COLO668 (cell line): ENCODE measurements around the gene FBXW5.

ENCODE experiments used
- DNase-seq: peaks from one replicate; lab custom pipeline; 2025; ENCODE audit not compliant: unreplicated experiment; lab: John Stamatoyannopoulos, UW

FBXW5 gene

DNA sequence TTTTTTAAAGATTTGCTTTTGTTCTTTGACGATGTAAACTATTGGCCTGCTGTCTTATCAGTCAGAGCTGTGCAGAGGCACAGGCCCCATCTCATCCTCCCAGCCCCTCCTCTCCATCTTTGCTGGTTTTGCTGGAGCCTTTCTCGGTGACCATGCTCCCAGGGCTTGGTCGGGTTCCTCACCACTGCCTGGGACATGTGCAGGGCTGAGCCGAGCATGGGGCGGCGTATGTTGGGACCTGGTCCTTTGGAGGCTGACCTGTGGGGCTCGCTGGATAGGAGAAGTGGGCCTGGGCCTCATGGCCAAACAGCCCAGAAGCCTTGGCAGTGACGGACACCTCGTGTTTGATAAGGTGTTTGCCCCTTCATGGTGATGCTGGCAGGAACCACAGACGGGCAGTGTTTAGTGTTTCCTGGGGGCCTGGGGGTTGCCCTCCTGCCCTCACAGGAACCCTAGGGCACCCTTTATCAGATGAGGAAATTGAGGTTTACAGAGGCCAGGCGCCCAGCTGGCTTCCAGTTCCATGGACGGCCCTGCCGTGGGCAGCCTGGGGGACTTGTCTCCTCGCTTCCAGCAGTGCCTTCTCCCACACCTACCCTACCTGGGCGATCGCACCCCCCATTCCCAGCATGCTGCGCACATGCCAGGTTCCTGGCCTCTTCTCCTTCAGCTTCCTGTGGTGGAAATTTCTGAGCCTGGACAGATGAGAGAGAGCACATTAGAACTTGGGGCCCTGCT lies 30.7 kb downstream of the FBXW5 start:
- DNase-seq, result no peak

DNA sequence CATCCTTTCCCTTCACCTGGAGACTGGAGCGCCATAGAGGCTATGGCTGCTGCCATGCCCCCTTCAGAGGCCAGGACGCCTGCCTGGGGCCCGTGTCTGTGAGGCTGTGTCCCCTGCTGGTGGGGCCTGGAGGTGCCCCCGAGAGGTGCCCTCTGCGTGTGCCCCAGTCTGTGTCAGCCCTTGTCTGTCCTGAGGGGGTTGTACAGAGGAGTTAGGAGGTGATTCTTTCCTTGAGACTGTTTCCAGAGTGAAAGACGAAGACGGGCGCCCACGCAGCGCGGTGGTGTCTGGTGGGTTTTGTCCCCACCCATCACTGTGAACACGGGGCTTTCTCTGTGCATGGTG lies 33.7 kb downstream of the FBXW5 start:
- no peak for DNase-seq

DNA sequence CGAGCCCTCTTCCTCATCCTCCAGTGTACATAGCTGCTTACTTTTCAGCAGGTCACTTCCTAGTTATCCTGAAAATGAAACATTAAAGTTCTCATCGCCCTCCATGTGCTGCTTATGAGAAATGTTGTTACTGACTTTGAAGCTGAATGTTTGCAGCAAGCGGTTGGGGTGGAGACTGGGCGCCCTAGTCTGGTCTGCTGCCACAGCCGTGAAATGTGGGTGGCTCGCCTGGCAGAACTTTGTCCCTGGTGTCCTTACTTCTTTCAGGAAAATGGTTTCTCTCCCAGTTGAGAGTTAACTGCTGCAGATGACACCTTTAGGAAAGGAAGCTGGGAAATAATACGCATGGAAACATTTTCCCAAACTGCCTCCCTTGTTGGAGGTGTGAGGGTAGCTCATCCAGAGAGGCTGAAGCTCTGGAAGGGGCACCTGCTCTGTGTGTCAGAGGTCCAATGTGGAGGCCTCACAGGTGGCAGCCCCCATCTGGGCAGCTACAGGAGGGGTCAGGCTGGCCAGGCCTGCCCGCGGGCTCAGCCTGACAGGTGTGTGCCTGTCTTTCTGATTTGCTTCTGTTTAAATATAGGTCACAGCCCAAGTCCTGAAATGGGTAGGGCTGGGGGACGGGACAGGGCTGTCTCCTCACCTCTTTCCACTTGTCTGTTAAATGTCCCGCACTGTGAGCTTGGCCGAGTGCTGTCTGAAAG lies 34.2 kb downstream of the FBXW5 start:
- DNase-seq, result no peak

DNA sequence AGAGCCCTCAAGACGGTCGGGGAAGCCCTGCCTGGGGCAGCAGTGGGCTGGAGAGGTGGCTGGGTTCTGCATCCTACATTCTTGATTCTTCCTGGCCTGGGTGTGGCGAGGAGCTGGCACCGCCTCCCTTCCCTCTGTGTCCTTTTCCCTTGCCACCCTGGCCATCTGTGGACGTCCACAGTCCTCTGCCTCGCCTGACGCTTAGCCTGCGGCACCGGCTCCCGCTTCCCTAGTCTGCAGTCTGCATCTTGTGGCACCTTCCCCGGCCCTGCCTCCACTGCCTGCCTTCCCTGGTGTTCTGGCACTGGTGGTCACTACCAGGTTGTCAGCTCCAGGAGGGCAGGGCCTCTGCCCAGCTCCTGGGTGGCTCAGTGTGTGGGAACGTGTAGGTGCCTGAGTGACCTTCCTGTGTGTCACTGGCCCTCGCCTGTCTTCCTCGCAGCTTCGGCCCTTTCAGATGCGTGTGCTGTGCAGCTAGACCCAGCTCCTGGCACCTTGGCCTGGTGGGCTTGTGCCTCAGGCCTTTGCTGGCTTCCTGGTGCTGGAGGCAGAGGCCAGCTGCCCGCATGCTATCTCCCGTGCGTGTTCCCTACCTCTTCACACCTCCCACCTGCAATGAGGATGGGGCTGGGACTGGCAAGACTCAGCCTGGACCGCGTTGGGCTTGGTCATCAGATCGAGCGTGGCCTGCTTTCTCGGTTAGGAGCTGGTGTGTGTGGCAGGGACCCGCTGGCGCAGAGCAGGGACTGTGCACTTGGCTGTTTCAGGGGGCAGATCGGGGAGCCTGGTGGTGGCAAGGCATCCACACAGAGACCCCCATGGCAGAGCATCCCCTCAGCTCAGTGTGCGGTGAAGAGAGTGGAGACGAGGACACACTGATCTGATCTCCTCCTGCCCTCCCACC lies 37.3 kb downstream of the FBXW5 start:
- no peak for DNase-seq

DNA sequence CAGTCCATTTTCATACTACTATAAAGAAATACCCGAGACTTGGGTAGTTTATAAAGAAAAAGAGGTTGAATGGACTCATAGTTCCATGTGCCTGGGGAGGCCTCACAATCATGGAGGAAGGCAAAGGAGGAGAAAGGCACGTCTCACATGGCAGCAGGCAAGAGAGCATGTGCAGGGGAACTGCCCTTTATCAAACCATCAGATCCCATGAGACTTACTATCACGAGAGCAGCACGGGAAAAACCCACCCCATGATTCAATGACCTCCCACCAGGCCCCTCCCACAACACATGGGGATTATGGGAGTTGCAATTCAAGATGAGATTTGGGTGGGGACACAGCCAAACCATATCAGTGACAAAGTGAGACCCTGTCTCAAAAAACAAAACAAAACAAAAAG lies 38.3 kb downstream of the FBXW5 start:
- no peak for DNase-seq

DNA sequence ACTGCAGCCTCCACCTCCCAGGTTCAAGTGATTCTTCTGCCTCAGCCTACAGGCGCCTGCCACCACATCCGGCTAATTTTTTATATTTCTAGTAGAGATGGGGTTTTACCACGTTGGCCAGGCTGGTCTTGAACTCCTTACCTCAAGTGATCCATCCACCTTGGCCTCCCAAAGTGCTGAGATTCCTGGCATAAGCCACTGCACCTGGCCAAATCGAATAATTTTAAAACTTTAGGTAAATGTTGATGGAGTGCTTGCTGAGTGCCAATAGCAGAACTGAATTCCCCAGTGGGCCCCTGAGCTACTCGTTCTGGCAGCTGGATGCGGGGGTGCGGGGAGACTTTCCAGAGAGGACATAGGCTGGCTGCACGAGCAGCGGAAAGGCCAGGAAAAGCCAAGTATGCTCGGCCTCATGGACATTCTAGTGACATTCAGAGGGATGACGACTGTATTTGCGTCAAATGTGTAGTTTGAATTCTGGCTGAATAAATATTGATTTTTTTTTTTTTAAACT lies 41.4 kb downstream of the FBXW5 start:
- peak; percentile 22 for DNase-seq

DNA sequence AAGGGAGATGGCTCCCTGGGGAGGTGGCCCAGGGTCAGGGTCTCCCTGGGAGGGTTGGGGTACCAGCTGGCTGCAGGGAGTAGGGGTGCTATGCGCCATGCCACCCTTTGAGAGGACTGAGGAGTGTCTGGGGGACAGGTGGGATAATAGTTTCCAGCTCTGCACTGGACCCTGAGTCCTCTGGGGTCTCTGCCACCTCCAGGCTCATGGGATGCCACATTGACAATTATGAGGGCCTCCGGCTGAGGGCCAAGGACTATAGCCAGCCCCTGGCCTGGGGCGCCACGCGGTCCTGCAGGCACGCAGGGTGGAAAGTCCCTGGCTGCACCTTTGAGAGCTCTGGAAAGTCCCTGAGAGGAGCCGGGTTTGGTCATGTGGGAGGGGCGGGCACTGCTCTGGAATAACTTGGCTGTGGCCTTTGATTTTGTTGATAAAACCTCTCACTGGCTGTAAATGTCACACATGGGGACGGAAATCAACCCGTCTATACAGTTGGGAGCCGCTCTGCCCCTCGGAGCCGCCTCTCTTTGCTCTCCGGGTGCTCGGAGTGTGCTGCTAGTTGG lies 42.2 kb downstream of the FBXW5 start:
- peak; percentile 85 for DNase-seq

DNA sequence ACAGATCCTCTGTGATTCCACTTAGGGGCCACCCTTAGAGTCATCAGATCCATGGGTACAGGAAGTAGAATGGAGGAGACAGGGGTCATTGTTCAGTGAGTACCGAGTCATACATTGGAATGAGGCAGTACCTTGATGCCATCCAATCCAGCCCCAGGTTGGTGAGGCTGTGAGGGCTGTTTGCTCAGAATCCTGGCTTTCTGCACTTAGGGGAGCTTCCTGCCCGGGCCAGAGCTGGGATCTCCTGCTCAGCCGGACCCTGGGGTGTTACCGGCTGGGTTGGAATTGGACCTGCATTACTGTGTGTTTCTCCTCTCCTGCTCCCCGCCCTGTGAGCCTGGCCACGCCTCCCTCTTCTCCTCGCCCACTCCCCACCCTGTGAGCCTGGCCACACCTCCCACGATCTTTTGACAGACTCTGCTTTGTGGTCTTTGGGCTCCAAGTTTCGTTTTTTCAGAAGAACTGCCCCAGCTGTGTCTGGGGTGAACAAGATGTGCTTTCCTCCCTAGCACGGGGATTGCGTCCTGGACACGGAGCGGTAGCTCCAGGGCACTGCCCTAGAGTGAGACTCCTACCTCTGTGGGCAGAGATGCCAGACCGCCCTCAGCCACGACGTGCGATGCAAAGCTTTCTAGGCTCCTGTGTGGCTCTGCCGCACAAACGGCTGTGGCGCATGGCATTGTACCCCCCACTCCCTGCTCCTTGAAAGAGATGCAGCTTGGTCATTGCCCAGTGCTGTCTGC lies 42.9 kb downstream of the FBXW5 start:
- peak; percentile 21 for DNase-seq

DNA sequence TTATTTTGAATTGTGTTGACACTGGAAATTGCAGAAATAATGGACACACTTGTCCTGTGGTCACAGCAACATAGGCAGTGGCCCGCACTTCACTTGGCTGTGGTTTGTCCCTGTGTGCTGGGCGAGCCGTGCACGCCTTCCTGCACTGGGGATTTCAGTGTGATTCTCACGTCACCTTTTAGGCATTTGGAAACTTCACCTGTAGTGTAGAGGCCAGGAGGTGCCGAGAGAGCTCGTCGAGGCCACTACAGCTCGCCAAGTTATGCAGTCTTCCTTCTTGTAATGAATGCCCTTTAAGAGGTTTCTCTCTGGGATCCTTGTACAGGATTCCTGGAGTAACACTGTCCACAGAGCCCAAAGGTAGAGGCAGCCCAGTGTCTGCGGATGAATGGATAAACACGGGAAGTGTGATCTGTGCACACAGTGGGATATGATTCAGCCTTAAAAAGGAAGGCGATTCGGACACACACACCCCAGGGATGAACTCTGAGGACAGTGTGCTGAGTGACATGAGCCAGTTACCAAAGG lies 43.5 kb downstream of the FBXW5 start:
- no peak for DNase-seq

DNA sequence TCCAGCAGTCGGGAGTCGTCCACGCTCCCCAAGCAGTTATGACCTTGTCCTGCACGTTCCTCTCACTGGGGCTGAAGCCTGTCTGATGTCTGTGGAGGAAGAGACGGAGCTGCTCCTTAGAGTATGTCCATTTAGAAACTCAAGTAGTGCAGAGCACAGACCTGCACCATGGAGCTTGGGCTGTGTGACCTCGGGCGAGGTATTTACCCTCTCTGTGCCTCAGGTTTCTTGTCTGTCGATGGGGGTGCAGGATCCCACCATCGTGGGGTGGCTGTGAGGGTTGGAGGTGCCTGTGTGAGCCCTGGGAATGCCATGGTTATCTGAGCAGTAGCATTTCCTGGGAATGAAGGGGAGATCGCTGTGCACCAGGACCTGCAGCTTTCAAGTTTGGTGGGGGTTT lies 44.0 kb downstream of the FBXW5 start:
- no peak for DNase-seq

DNA sequence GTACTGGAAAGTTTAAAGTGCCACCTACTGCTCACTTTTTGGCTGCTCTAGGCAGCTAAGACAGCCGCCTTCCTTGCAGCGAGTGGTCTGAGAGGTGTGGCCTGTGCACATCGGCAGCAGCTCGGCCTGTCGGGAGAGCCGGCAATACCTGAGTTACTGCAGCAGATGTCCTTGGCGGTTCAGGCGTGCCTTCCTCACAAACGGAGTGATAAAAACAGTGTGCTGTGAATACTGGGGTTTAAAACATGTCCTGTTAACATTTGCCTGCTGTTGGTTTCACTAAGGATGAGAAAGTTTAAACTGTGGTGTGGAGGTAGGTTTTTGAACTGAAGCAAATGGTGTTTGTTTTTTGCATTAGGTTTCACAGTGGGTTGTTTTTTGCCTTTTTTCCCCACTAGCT lies 45.3 kb downstream of the FBXW5 start:
- no peak for DNase-seq

DNA sequence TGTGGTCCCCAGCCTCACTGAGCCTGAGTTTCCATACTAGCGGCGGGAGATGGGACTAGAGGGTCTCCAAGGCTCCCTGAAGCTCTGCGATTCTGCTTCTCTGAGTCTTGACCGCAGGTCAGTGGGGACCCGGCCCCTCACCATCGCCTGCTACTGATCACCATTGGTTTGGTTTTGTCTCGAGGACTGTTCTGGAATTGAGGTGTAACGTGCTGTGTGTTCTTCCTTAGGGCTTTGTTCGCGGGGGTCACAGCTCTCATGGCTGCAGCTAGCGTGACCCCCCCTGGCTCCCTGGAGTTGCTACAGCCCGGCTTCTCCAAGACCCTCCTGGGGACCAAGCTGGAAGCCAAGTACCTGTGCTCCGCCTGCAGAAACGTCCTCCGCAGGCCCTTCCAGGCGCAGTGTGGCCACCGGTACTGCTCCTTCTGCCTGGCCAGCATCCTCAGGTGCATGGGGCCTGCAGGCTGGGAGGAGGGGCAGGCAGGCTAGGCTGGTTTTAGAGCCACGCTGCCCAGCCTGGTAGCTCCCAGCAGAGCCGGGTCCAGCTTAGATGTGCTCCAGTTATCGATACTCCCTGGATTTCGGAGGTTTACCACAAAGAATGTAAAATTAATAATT lies 45.9 kb downstream of the FBXW5 start:
- no peak for DNase-seq

DNA sequence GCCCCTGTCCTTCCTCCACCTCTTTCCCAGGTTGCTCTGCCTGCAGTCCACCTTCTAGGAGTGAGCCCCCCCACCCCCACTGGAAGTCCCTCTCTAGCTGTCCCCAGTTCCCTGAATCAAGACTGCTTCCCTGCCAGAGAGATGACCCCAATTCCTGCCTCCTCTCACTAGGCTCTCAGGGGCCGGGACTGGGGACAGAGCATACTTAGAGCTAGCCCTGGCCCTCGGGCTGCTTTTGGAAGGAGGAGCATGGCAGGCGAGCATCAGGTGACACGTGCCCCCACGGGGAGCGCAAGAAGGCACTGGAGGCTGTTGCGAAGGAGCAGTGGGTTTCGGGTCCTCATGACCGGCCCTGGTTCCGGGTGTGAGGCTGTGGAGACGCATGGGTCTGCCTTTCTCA lies 48.5 kb downstream of the FBXW5 start:
- no peak for DNase-seq

DNA sequence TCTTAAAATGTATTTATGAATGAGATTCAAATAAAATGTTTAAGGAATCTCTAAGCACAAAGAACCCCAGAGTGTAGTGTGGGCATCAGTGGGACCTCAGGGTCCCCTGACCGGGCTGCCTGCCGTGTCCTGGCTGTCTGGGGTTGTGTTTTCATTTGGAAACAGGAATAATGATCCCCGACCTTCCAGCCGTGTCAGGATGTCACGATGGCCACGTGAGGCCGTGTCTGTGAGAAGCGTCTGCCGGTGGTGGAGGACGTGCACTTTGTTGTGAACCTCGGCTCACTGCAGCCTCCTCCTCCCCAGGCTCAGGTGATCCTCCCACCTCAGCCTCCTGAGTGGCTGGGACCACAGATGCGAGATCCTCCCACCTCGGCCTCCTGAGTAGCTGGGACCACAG lies 53.9 kb downstream of the FBXW5 start:
- DNase-seq, result no peak
